K562 (cell line): ENCODE data around the gene FOXO4. TPM values are rescaled to one million over a fixed set of nuclear protein-coding genes. Genes with fewer than 3 reads are reported as not detected.

Experiments
- ATAC-seq: fragments of 200-7000 bp; cut with Tn5 transposase; 3 replicates; pipeline ENCODE4 v1.9.1; 2020; ENCODE audit warnings: moderate library complexity
- BruUV-seq: library from RNA; stranded (reverse); fragments of 400-500 nt; replicated peaks from 2 replicates; lab custom pipeline; 2021; lab: Mats Ljungman, UMichigan
- CTCF ChIA-PET: fragments of 300-600 bp; formaldehyde crosslinking; extraction: SDS; loops from one replicate; lab custom pipeline; 2021; ENCODE audit warnings: low intra/inter-chr PET ratio; lab: Yijun Ruan, JAX
- POLR2A ChIA-PET: fragments of 300-600, 350-650 bp; sonication (Branson Sonifier 250); formaldehyde crosslinking; extraction: SDS; loops from one replicate; lab custom pipeline; 2021; ENCODE audit warnings: antibody characterized with exemption, inconsistent platforms; lab: Yijun Ruan, JAX
- DNase-seq, 4 experiments: peaks; one replicate each; pipeline versions ENCODE4 v3.0.0 to v3.0.0-alpha.2; 2011 to 2018; ENCODE audit warnings: low spot score in 3 of 4, mixed read lengths in 3 of 4; ENCODE audit errors: extremely low read depth in 1 of 4
- FAIRE-seq: peaks from 2 replicates; lab custom pipeline; 2011; peaks lifted over from hg19 to GRCh38; lab: Jason Lieb, UNC
- H2AFZ ChIP-seq: 2 replicates; pipeline ENCODE4 v1.6.0; 2011; ENCODE audit warnings: low read depth, low read length, control low read depth, inconsistent platforms
- H3K27ac ChIP-seq: fragments of 200-600 bp; 3 replicates; pipeline ENCODE4 v1.8.0; 2011; ENCODE audit warnings: low read depth, mild to moderate bottlenecking, control low read depth, inconsistent platforms, low read length, moderate library complexity, mixed read lengths; ENCODE audit errors: extremely low read depth
- H3K27me3 ChIP-seq, 2 experiments: fragments of 300-600 bp in 1 of 2; 2 replicates in 1 of 2; 3 replicates in 1 of 2; pipeline versions ENCODE4 v1.6.0 to v1.8.0; 2011; ENCODE audit warnings: inconsistent platforms in 2 of 2, low read length in 2 of 2, mild to moderate bottlenecking in 1 of 2, mixed read lengths in 1 of 2, moderate library complexity in 1 of 2; ENCODE audit not compliant: control insufficient read depth in 2 of 2, insufficient read depth in 2 of 2
- H3K36me3 ChIP-seq: fragments of 300-600 bp; 3 replicates; pipeline ENCODE4 v1.8.0; 2011; ENCODE audit warnings: mild to moderate bottlenecking, low read length, inconsistent platforms; ENCODE audit not compliant: control insufficient read depth, insufficient read depth
- H3K4me1 ChIP-seq, 2 experiments: fragments of 200-600 bp in 1 of 2; replicated peaks in 1 of 2; 2 replicates in 1 of 2; 3 replicates in 1 of 2; pipeline versions ENCODE4 v1.5.1 to v1.8.0; 2011; ENCODE audit warnings: inconsistent platforms in 2 of 2, low read length in 2 of 2, mild to moderate bottlenecking in 1 of 2, mixed read lengths in 1 of 2, moderate library complexity in 1 of 2; ENCODE audit not compliant: control insufficient read depth in 2 of 2, insufficient read depth in 2 of 2
- H3K4me2 ChIP-seq: 2 replicates; pipeline ENCODE4 v1.6.1; 2011; ENCODE audit warnings: low read length, control low read depth, inconsistent platforms, mixed read lengths; ENCODE audit not compliant: insufficient read depth
- H3K4me3 ChIP-seq: fragments of 200-600 bp; sonication (generic), shearing (Covaris generic); 2 replicates; pipeline ENCODE4 v1.5.1; 2016; ENCODE audit warnings: control low read depth, inconsistent platforms
- H3K79me2 ChIP-seq: fragments of 200-600 bp; 3 replicates; pipeline ENCODE4 v1.8.0; 2011; ENCODE audit warnings: low read length, inconsistent platforms; ENCODE audit not compliant: control insufficient read depth, insufficient read depth
- H3K9ac ChIP-seq, 2 experiments: 2 replicates each; pipeline versions ENCODE4 v1.6.0 to v1.6.1; 2011; ENCODE audit warnings: low read depth in 2 of 2, low read length in 2 of 2, control low read depth in 1 of 2, inconsistent platforms in 1 of 2, mild to moderate bottlenecking in 1 of 2, mixed read lengths in 1 of 2; ENCODE audit not compliant: insufficient read depth in 1 of 2
- H3K9me1 ChIP-seq: one replicate; pipeline ENCODE4 v1.6.0; 2011; ENCODE audit warnings: inconsistent platforms, mild to moderate bottlenecking, low read length, moderate library complexity; ENCODE audit not compliant: control insufficient read depth, insufficient read depth
- H3K9me3 ChIP-seq: replicated peaks from 2 replicates; pipeline ENCODE4 v1.5.1; 2011; ENCODE audit warnings: low read depth, low read length, inconsistent platforms; ENCODE audit not compliant: control insufficient read depth, insufficient read depth
- H4K20me1 ChIP-seq: replicated peaks from 2 replicates; pipeline ENCODE4 v1.6.1; 2011; ENCODE audit warnings: low read length, inconsistent platforms, mixed read lengths; ENCODE audit not compliant: control insufficient read depth, insufficient read depth
- FOXK1 ChIP-seq: sonication (generic); formaldehyde crosslinking; IDR thresholded peaks from 2 replicates; pipeline ENCODE4 v1.8.0; 2022; ENCODE audit warnings: missing genetic modification reagents, mild to moderate bottlenecking, borderline replicate concordance
- NFXL1 ChIP-seq: fragments of 450-650 bp; formaldehyde crosslinking; IDR thresholded peaks from 2 replicates; pipeline ENCODE4 v1.4.0; 2021; ENCODE audit warnings: mild to moderate bottlenecking
- RUNX1 ChIP-seq: sonication (generic); IDR thresholded peaks from 2 replicates; pipeline ENCODE4 v1.6.1; 2016; ENCODE audit warnings: antibody characterized with exemption, low read depth
- SIN3B ChIP-seq: fragments of 450-650 bp; IDR thresholded peaks from 2 replicates; pipeline ENCODE4 v1.6.1; 2017; ENCODE audit warnings: low read depth, mild to moderate bottlenecking, moderate library complexity
- ZBTB8A ChIP-seq: fragments of 450-650 bp; IDR thresholded peaks from 2 replicates; pipeline ENCODE4 v1.6.1; 2018; ENCODE audit warnings: mild to moderate bottlenecking, moderate library complexity; ENCODE audit not compliant: partially characterized antibody
- ZFP1 ChIP-seq: fragments of 450-650 bp; formaldehyde crosslinking; IDR thresholded peaks from 2 replicates; pipeline ENCODE4 v1.4.0; 2020; ENCODE audit warnings: mild to moderate bottlenecking, mixed read lengths
- WGBS: fragments of 100-300 bp; shearing (Covaris generic); methylation state at CpG from one replicate; pipeline ENCODE4 v1.1.6; 2016; ENCODE audit warnings: low coverage, mixed read lengths; ENCODE audit not compliant: insufficient coverage; ENCODE audit errors: missing lambda C conversion rate; 5-methylcytosine and 5-hydroxymethylcytosine counted together
- in situ Hi-C: fragments of 300-500 bp; cut with MboI; formaldehyde crosslinking; loops from 4 replicates; pipeline ENCODE4 v1.15.0; 2018; ENCODE audit warnings: inconsistent platforms, mixed read lengths
- intact Hi-C: fragments of 100-400 bp; cut with micrococcal nuclease; formaldehyde crosslinking; loops from 2 replicates; pipeline ENCODE4 v1.14.2; 2022
- polyA plus RNA-seq, 8 experiments: library from polyadenylated mRNA; depleted of rRNA in 4 of 8; stranded (reverse) in 5 of 8; unstranded in 3 of 8; fragments of >200 nt; fragmentation: Nextera tagmentation in 2 of 8; fragmentation: Illumina TruSeq in 1 of 8; extraction: Ambion mirVana in 2 of 8; extraction: Trizol in 1 of 8; gene quantifications; 2 replicates each; pipeline versions ENCODE4 v1.2.1 to v1.2.3, GENCODE V29; 2011 to 2014; ENCODE audit warnings: inconsistent platforms in 1 of 8, missing spikeins in 1 of 8
- total RNA-seq, 7 experiments: library from RNA; depleted of rRNA in 6 of 7; stranded (reverse); fragments of >200 nt in 6 of 7; fragmentation: Illumina TruSeq in 2 of 7; extraction: Trizol in 2 of 7; gene quantifications; 2 replicates each; pipeline versions ENCODE4 v1.2.1 to v1.2.3, GENCODE V29; 2011 to 2021; ENCODE audit warnings: low replicate concordance in 1 of 7
- TF ChIP-seq, protein P1 (sequence below): fragments of 450-650 bp; IDR thresholded peaks from 2 replicates; pipeline ENCODE4 v1.6.1; 2017; ENCODE audit warnings: antibody characterized with exemption

The FOXO4 gene
- total and polyA plus RNA-seq, 9 of the 15 experiments (the other 6 are each of a cell fraction or from before 2014, with no cell fraction given) = 0.13 to 26.6 (median 8.5) TPM

DNA sequence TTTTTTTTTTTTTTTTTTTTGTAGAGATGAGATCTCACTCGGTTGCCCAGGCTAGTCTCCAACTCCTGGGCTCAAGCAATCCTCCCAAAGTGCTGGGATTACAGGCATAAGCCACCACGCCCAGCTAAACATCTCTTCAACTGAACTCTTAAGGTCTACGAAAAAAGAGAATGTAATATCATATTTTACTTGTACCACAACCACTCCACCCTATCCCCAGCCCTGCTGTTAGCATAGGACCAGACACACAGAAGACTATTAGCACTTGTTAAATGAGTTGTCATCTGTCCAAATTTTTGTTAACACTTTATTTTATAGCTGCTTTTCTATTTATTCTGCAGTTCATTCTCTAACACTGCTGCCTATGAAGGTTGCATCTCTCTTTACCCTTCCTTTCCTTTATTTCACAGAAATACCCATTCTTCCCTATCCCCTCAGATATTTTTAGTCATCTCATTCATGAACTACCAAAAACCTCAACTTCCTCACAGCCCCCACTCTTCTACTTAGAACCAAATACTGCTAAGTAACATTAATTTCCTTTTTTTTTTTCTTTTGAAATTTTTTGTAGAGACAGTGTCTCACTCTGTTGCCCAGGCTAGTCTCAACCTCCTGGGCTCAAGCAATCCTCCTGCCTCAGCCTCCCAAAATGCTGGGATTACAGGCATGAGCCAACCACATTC is 37.7 kb upstream of the FOXO4 start:
- Histone ChIP-seq H3K27ac (no peak overlapping the region), H3K27me3 (no peaks in the 10 kb centered on the region), H3K36me3 (peaks cover 37% of the 10 kb centered on the region; the same call in 2 of the 3 replicates), H3K9me3 (no peaks in the 10 kb centered on the region), H3K4me2 (no peak overlapping the region), H3K4me3 (no peak overlapping the region), H3K79me2 (no peaks in the 10 kb centered on the region), H3K9ac (no peak overlapping the region), H3K9me1 (no peaks in the 10 kb centered on the region), H3K4me1 (no peaks in the 10 kb centered on the region; a peak in 3 of 5 replicates), H4K20me1 (no peaks in the 10 kb centered on the region), H2AFZ (no peak overlapping the region)
- WGBS = 81% methylated on average over 3 of the region's 3 CpGs
- in situ Hi-C loops = no loop called here
- ChIA-PET CTCF (no interaction called here), POLR2A (interaction anchor here (0.6 kb wide), 1 partner anchor 10 kb away, joined by 3 read pairs; no protein-coding TSS in a partner anchor)
- no peak for ATAC-seq
- TF ChIP-seq, protein P1, sequence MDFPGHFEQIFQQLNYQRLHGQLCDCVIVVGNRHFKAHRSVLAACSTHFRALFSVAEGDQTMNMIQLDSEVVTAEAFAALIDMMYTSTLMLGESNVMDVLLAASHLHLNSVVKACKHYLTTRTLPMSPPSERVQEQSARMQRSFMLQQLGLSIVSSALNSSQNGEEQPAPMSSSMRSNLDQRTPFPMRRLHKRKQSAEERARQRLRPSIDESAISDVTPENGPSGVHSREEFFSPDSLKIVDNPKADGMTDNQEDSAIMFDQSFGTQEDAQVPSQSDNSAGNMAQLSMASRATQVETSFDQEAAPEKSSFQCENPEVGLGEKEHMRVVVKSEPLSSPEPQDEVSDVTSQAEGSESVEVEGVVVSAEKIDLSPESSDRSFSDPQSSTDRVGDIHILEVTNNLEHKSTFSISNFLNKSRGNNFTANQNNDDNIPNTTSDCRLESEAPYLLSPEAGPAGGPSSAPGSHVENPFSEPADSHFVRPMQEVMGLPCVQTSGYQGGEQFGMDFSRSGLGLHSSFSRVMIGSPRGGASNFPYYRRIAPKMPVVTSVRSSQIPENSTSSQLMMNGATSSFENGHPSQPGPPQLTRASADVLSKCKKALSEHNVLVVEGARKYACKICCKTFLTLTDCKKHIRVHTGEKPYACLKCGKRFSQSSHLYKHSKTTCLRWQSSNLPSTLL = no peak
- TF ChIP-seq RUNX1 (no peak), NFXL1 (CRISPR knock-in tag) (no peak), ZFP1 (CRISPR knock-in tag) (no peak), FOXK1 (CRISPR knock-in tag) (no peak), SIN3B (no peak), ZBTB8A (no peak)
- no peak for FAIRE-seq
- BruUV-seq = no TSS peak
- intact Hi-C loops = no loop called here
- no peak for DNase-seq
